OCI-LY3 (cell line): Measurements from ENCODE around the gene ZNF260.

Experiments
- EZH2phosphoT487 ChIP-seq: fragments of 200-600 bp; shearing (Covaris generic); IDR thresholded peaks from 2 replicates; pipeline ENCODE4 v1.6.1; 2018; ENCODE audit warnings: antibody characterized with exemption, mixed run types, low read depth
- TF ChIP-seq, protein P1 (sequence below): fragments of 200-600, 300-600 bp; sonication (generic); IDR thresholded peaks from 2 replicates; pipeline ENCODE4 v1.5.1; 2014; ENCODE audit warnings: antibody characterized with exemption, low read length, low read depth

DNA sequence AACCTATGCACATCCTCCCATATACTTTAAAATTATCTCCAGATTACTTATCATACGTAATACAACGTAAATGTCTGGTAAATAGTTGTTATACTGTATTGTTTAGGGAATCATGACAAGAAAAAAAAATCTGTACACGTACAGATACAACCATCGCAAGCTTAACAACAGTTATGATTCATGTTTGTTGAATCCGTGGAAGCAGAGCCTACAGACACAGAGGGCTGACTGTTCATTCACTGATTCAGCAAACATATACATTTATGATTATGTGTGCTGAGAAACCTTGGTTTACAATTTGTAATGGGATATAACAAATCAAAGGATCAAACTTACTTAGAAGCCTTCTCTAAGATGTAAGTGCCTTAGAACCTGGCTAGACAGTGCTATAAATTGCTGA lies 1.5 kb downstream of the ZNF260 start:
- TF ChIP-seq, protein P1, sequence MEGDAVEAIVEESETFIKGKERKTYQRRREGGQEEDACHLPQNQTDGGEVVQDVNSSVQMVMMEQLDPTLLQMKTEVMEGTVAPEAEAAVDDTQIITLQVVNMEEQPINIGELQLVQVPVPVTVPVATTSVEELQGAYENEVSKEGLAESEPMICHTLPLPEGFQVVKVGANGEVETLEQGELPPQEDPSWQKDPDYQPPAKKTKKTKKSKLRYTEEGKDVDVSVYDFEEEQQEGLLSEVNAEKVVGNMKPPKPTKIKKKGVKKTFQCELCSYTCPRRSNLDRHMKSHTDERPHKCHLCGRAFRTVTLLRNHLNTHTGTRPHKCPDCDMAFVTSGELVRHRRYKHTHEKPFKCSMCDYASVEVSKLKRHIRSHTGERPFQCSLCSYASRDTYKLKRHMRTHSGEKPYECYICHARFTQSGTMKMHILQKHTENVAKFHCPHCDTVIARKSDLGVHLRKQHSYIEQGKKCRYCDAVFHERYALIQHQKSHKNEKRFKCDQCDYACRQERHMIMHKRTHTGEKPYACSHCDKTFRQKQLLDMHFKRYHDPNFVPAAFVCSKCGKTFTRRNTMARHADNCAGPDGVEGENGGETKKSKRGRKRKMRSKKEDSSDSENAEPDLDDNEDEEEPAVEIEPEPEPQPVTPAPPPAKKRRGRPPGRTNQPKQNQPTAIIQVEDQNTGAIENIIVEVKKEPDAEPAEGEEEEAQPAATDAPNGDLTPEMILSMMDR = no peak
- TF ChIP-seq EZH2phosphoT487 = no peak
